Tibial artery (tissue), 4 donors: ENCODE measurements around the gene ROBO1.

Source experiments
- DNase-seq, 2 donors: peaks; one replicate each; pipeline ENCODE4 v3.0.0-alpha.2; 2019
- H3K27ac ChIP-seq, 2 donors: fragments of 200-600 bp; sonication (generic) in 1 of 2; 1 replicate in 1 of 2; 2 replicates in 1 of 2; pipeline ENCODE4 v1.5.1; 2018 to 2019; ENCODE audit warnings: mild to moderate bottlenecking in 1 of 2
- H3K27me3 ChIP-seq, 2 donors: fragments of 200-600 bp; sonication (generic) in 1 of 2; one replicate each; pipeline versions ENCODE4 v1.5.1 to v1.6.0; 2016 to 2019
- H3K36me3 ChIP-seq, 3 donors: fragments of 200-600 bp; sonication (generic) in 2 of 3; one replicate each; pipeline ENCODE4 v1.5.1; 2016 to 2019; ENCODE audit warnings: mild to moderate bottlenecking in 2 of 3
- H3K4me1 ChIP-seq, 4 donors: fragments of 200-600 bp; sonication (generic) in 2 of 4; 1 replicate in 3 of 4; 2 replicates in 1 of 4; pipeline ENCODE4 v1.5.1; 2016 to 2019
- H3K4me3 ChIP-seq, 2 donors: fragments of 200-600 bp; sonication (generic) in 1 of 2; 1 replicate in 1 of 2; 2 replicates in 1 of 2; pipeline ENCODE4 v1.5.1; 2018 to 2019; ENCODE audit warnings: mild to moderate bottlenecking in 2 of 2
- H3K9me3 ChIP-seq, 3 donors: fragments of 200-600 bp; sonication (generic) in 1 of 3; one replicate each; pipeline ENCODE4 v1.5.1; 2016 to 2019
- intact Hi-C: fragments of 100-400 bp; cut with DNase I; formaldehyde crosslinking; loops from one replicate; pipeline ENCODE4 v1.15.0; 2023; ENCODE audit warnings: low total_unique reads
- TF ChIP-seq, protein P1 (sequence below), 2 experiments: fragments of 200-600 bp in 1 of 2; fragments of 450-650 bp in 1 of 2; IDR thresholded peaks; one replicate each; pipeline ENCODE4 v1.5.1; 2017 to 2019; ENCODE audit warnings: antibody characterized with exemption in 2 of 2, mild to moderate bottlenecking in 1 of 2, moderate library complexity in 1 of 2

The ROBO1 gene

DNA sequence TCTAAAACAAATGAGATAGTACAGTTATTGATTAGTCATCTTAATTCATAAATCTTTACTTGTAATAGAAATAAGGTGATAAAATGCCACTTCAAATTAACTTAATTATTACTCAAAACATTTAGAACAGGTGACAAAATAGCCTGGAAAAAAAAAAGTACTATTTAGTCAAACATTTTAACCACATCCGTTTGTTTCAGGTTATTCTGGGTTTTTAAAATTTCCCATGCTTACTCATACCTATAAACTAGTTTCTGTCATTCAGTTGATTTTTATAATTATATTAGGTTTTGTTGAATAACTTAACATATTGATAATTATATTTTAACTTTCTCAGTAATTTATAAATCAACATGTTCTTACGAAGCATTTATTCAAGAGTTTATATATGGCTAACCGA is 483.0 kb downstream of the ROBO1 start:
- Histone ChIP-seq H3K36me3 (no peaks in the 10 kb centered on the region), H3K27ac (no peak overlapping the region), H3K27me3 (no peaks in the 10 kb centered on the region), H3K9me3 (no peaks in the 10 kb centered on the region), H3K4me3 (no peak overlapping the region), H3K4me1 (no peaks in the 10 kb centered on the region)
- no peak for DNase-seq
- TF ChIP-seq, protein P1, sequence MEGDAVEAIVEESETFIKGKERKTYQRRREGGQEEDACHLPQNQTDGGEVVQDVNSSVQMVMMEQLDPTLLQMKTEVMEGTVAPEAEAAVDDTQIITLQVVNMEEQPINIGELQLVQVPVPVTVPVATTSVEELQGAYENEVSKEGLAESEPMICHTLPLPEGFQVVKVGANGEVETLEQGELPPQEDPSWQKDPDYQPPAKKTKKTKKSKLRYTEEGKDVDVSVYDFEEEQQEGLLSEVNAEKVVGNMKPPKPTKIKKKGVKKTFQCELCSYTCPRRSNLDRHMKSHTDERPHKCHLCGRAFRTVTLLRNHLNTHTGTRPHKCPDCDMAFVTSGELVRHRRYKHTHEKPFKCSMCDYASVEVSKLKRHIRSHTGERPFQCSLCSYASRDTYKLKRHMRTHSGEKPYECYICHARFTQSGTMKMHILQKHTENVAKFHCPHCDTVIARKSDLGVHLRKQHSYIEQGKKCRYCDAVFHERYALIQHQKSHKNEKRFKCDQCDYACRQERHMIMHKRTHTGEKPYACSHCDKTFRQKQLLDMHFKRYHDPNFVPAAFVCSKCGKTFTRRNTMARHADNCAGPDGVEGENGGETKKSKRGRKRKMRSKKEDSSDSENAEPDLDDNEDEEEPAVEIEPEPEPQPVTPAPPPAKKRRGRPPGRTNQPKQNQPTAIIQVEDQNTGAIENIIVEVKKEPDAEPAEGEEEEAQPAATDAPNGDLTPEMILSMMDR (IDR thresholded peaks at IDR 0.05): no peak
- intact Hi-C loops: no loop called here

DNA sequence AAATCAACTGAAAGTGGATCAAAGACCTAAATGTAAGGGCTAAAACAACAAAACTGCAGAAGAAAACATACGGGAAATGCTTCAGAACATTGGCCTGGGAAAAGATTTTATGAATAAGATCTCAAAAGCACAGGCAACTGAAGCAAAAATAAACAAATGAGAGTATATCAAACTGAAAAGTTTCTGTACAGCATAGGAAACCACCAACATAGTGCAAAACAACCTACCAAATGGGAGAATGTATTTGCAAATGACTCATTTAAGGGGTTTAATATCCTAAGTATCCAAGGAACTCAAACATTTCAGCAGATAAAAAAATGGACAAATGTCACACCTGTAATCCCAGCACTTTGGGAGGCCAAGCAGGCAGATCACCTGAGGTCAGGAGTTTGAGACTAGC is 489.1 kb downstream of the ROBO1 start:
- H3K9me3 ChIP-seq: no peaks in the 10 kb centered on the region
- TF ChIP-seq, protein P1 (IDR thresholded peaks at IDR 0.05): no peak
- no peaks in the 10 kb centered on the region for H3K36me3 ChIP-seq
- no peak overlapping the region for H3K4me3 ChIP-seq
- H3K27me3 ChIP-seq: no peaks in the 10 kb centered on the region
- intact Hi-C loops: no loop called here
- DNase-seq: no peak
- H3K27ac ChIP-seq: no peak overlapping the region
- H3K4me1 ChIP-seq: no peaks in the 10 kb centered on the region

DNA sequence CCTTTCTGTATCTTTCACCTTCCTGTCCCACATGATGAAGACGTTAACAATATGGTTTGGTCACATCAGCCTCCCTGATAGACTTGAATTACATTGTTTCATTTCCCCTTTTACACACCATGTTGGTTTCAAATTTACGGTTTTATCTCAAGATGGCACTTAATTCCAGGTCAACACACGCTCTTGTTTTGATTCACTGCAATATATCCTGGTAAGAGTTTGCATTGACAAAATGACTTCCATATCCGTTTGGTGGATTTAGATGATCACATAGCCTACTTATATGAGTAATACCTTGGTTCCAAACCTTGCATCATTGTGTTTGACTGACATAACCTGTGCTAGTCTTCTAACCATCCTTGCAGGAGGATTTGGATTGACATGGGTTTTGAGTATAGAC is 499.4 kb downstream of the ROBO1 start:
- DNase-seq: no peak
- Histone ChIP-seq H3K9me3 (no peaks in the 10 kb centered on the region), H3K27me3 (no peaks in the 10 kb centered on the region), H3K27ac (no peak overlapping the region), H3K36me3 (no peaks in the 10 kb centered on the region), H3K4me3 (no peak overlapping the region), H3K4me1 (no peaks in the 10 kb centered on the region)
- intact Hi-C loops: no loop called here
- TF ChIP-seq, protein P1 (IDR thresholded peaks at IDR 0.05): no peak

DNA sequence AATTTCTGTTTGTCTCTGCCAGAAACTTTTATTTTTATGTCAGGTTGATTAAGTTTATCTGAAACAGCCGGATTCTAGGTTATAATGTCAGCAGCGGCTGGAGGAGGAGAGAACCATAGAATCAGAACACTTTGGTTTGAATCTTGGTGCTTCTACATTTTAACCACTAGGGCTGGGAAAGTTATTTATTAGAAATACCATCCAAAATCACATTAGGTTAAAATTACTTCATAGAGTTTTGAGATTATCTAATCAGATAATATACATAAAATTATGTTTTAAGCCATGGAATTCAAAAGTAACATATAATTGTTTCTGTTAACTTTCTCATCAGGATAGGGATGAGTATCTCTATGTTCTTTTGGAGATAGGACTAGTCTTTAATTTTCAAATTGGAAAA is 502.9 kb downstream of the ROBO1 start:
- no peaks in the 10 kb centered on the region for H3K36me3 ChIP-seq
- H3K27ac ChIP-seq: no peak overlapping the region
- TF ChIP-seq, protein P1 (IDR thresholded peaks at IDR 0.05): no peak
- DNase-seq: no peak
- H3K9me3 ChIP-seq: no peaks in the 10 kb centered on the region
- intact Hi-C loops: no loop called here
- H3K27me3 ChIP-seq: no peaks in the 10 kb centered on the region
- H3K4me3 ChIP-seq: no peak overlapping the region
- H3K4me1 ChIP-seq: no peaks in the 10 kb centered on the region

DNA sequence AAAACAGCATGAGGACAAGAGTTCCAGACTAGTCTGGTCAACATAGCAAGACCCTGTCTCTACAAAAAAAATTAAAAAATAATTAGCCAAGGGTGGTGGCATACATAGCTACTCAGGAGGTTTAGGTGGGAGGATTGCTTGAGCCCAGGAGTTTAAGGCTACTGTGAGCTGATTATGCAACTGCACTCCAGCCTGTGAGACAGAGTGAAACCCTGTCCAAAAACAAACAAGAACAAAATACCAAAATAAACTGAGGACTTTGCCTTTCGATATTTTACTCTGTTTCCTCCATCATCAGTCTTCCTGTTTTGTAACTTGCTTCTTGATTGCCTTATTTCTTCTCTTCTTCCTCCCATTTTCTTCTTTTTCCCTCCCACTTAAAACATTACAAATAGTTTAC is 504.4 kb downstream of the ROBO1 start:
- no peaks in the 10 kb centered on the region for H3K27me3 ChIP-seq
- H3K4me3 ChIP-seq: no peak overlapping the region
- no peak overlapping the region for H3K27ac ChIP-seq
- no peaks in the 10 kb centered on the region for H3K36me3 ChIP-seq
- no peak for DNase-seq
- TF ChIP-seq, protein P1 (IDR thresholded peaks at IDR 0.05): no peak
- no peaks in the 10 kb centered on the region for H3K9me3 ChIP-seq
- intact Hi-C loops: no loop called here
- no peaks in the 10 kb centered on the region for H3K4me1 ChIP-seq

DNA sequence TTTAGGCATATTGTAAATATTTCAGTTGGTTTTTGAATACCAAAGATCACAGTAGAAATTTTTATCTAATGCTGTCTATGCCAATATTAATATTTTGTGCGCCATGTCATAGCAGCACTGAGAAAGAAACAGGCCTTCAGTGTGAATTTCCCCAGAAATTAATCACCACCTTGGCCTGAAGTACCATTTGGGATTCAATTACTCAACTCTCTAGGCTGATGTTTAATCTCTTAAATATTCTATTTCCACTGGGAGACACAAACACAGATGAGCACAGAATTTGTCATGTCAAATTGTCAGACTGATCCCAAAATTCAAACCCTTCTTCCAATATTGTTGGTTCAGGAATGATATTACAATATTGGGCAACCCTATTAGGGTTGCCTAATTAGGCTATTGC is 509.3 kb downstream of the ROBO1 start:
- H3K36me3 ChIP-seq: no peaks in the 10 kb centered on the region
- TF ChIP-seq, protein P1 (IDR thresholded peaks at IDR 0.05): no peak
- no peaks in the 10 kb centered on the region for H3K4me1 ChIP-seq
- intact Hi-C loops: no loop called here
- no peaks in the 10 kb centered on the region for H3K27me3 ChIP-seq
- DNase-seq: no peak
- H3K4me3 ChIP-seq: no peak overlapping the region
- no peaks in the 10 kb centered on the region for H3K9me3 ChIP-seq
- no peak overlapping the region for H3K27ac ChIP-seq
